ENCODE measurements around the gene AIDA. TPM values are rescaled to one million over a fixed set of nuclear protein-coding genes. Genes with fewer than 3 reads are reported as not detected.

AIDA gene
- total RNA-seq, 6 donors from 2014 or later = 29.1 to 104 (median 65.0) TPM

- peak; percentile 97 to 98 for DNase-seq
- Histone ChIP-seq H3K4me3 (peak overlapping the region; percentile 80 to 93 (median 84)), H3K9me3 (peaks cover 0 to 2% (median 0%) of the 10 kb centered on the region in 4 donors), H3K4me1 (peaks cover 20 to 42% (median 32%) of the 10 kb centered on the region in 4 donors), H3K27ac (peak overlapping the region; percentile 96 to 99 (median 98)), H3K36me3 (peaks cover 7 to 35% (median 15%) of the 10 kb centered on the region in 4 donors), H3K27me3 (no peaks in the 10 kb centered on the region)
- peak; percentile 94 to 95 for ATAC-seq (ENCODE audit: low FRiP score in 2 of 2)
- 0% methylated on average over 17 to 39 of the region's 39 CpGs for WGBS, 2 donors
- TF ChIP-seq CTCF (IDR thresholded peaks at IDR 0.05) (peak in 1 of 6 experiments; percentile 8), POLR2A (IDR thresholded peaks at IDR 0.05) (peak in 2 of 4 donors; percentile 17 to 74), POLR2AphosphoS5 (IDR thresholded peaks at IDR 0.05) (peak; percentile 88 to 97), EP300 (IDR thresholded peaks at IDR 0.05) (peak in 1 of 4 donors; percentile 66)
These were observed 1.0 kb upstream of the AIDA start for GRCh38 chr1:222713091-222713961.

- H3K27ac ChIP-seq = peak overlapping the region; percentile 96 to 99 (median 98)
- H3K4me3 ChIP-seq = peak overlapping the region; percentile 80 to 93 (median 84)
- H3K4me1 ChIP-seq = peaks cover 20 to 42% (median 32%) of the 10 kb centered on the region in 4 donors
- H3K36me3 ChIP-seq = peaks cover 1 to 18% (median 8%) of the 10 kb centered on the region in 4 donors
- peaks cover 0 to 2% (median 0%) of the 10 kb centered on the region in 4 donors for H3K9me3 ChIP-seq
- WGBS, 2 donors = 0 to 1% methylated on average over 34 of the region's 42 CpGs
- DNase-seq (peak; percentile 58 to 80), ATAC-seq (ENCODE audit: low FRiP score in 2 of 2) (peak; percentile 42 to 71)
- no peak for TF ChIP-seq EP300 (IDR thresholded peaks at IDR 0.05)
- peak; percentile 21 to 32 for TF ChIP-seq POLR2AphosphoS5 (IDR thresholded peaks at IDR 0.05)
- TF ChIP-seq CTCF (IDR thresholded peaks at IDR 0.05) = no peak
- TF ChIP-seq POLR2A (IDR thresholded peaks at IDR 0.05) = peak in 1 of 4 donors; percentile 38
- no peaks in the 10 kb centered on the region for H3K27me3 ChIP-seq
These were observed 705 bp downstream of the AIDA start for GRCh38 chr1:222711319-222712252.

GRCh38 chr1:222709700-222710153 is 2.6 kb downstream of the AIDA start:
- DNase-seq (no peak), ATAC-seq (ENCODE audit: low FRiP score in 2 of 2) (no peak)
- H3K36me3 ChIP-seq = no peaks in the 10 kb centered on the region
- H3K27me3 ChIP-seq = no peaks in the 10 kb centered on the region
- TF ChIP-seq POLR2AphosphoS5 (IDR thresholded peaks at IDR 0.05) (no peak), EP300 (IDR thresholded peaks at IDR 0.05) (peak in 1 of 4 donors; percentile 83)
- peak overlapping the region in 1 of 4 donors; percentile 82 for H3K4me3 ChIP-seq
- peaks cover 16 to 38% (median 29%) of the 10 kb centered on the region in 4 donors for H3K4me1 ChIP-seq
- H3K9me3 ChIP-seq = peaks cover 0 to 2% (median 0%) of the 10 kb centered on the region in 4 donors
- H3K27ac ChIP-seq = peak overlapping the region; percentile 38 to 99 (median 97)
- WGBS, 2 donors = 53 to 66% methylated on average over 5 of the region's 5 CpGs

- WGBS, 2 donors = 72 to 95% methylated on average over 4 of the region's 4 CpGs
These were observed 5.5 kb downstream of the AIDA start for GRCh38 chr1:222706815-222707214.

More at GRCh38 chr1:222706815-222707214, 5.5 kb downstream of the AIDA start:
- ATAC-seq (ENCODE audit: low FRiP score in 2 of 2) (no peak), DNase-seq (no peak)
- Histone ChIP-seq H3K4me1 (peaks cover 14 to 27% (median 23%) of the 10 kb centered on the region in 4 donors), H3K9me3 (no peaks in the 10 kb centered on the region), H3K36me3 (peaks cover under 1 to 11% (median 6%) of the 10 kb centered on the region in 4 donors), H3K27ac (no peak overlapping the region), H3K27me3 (no peaks in the 10 kb centered on the region), H3K4me3 (no peak overlapping the region)
- no peak for TF ChIP-seq EP300 (IDR thresholded peaks at IDR 0.05)
- peak in 1 of 6 experiments; percentile 4 for TF ChIP-seq CTCF (IDR thresholded peaks at IDR 0.05)
